ENCODE data around the gene DND1. TPM values are rescaled to one million over a fixed set of nuclear protein-coding genes. Genes with fewer than 3 reads are reported as not detected.
"Not testable (repeated sequence)": the region's sequence is repeated elsewhere in the genome, so short reads cannot be mapped to it uniquely, and the experiment has no call there.

DND1 gene
- polyA plus RNA-seq (ENCODE audit: low read depth in 6 of 6) = under 1 TPM in 1 of 6 donors, not detected in 5; 0.21 TPM

GRCh38 chr5:140673187-140673976 lies at the start of gene DND1:
Gene DND1, minus strand, starts transcription at chr5:140673576. Its CDS starts 34 bp downstream, at chr5:140673542.
- Mint-ChIP-seq H3K4me3 (no peak within 1 kb of the TSS), H3K27ac (peak within 1 kb of the TSS in 3 of 6 donors; percentile 38 to 76 (median 52)), H3K36me3 (peaks cover 14 to 23% of the 10 kb centered on the region in 2 donors), H3K4me1 (peaks cover 0 to 7% (median 1%) of the 10 kb centered on the region in 3 donors), H3K27me3 (no peaks in the 10 kb centered on the region), H3K9me3 (no peaks in the 10 kb centered on the region)
- no peak for DNase-seq
- no peak for ATAC-seq (ENCODE audit: low read depth in 2 of 2)

DNA sequence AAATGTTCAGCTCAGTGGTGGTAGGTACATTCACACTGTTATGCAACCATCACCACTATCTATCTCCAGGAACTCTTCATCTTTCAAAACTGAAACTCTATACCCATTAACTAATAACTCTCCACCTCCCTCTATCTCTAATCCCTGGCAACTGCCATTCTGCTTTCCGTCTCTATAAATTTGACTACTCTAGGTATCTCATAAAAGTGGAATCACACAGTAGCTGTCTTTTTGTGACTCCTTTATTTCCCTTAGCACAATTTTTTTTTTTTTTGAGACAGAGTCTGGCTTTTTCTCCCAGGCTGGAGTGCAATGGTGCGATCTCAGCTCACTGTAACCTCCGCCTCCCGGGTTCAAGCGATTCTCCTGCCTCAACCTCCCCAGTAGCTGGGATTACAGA lies 48.0 kb upstream of the DND1 start:
- not testable (repeated sequence) for H3K9me3 Mint-ChIP-seq; H3K4me3 Mint-ChIP-seq; ATAC-seq (ENCODE audit: low read depth in 2 of 2); H3K4me1 Mint-ChIP-seq; H3K36me3 Mint-ChIP-seq; DNase-seq; H3K27ac Mint-ChIP-seq
- H3K27me3 Mint-ChIP-seq = peaks cover 18 to 32% (median 29%) of the 10 kb centered on the region in 3 donors

GRCh38 chr5:140720738-140721137 lies 47.4 kb upstream of the DND1 start:
- ATAC-seq (ENCODE audit: low read depth in 2 of 2) = not testable (repeated sequence)

GRCh38 chr5:140718266-140718592 lies 44.9 kb upstream of the DND1 start:
- no peaks in the 10 kb centered on the region for H3K4me1 Mint-ChIP-seq
- no peaks in the 10 kb centered on the region for H3K36me3 Mint-ChIP-seq
- no peak overlapping the region for H3K27ac Mint-ChIP-seq
- peaks cover 6 to 13% (median 11%) of the 10 kb centered on the region in 3 donors for H3K27me3 Mint-ChIP-seq
- H3K9me3 Mint-ChIP-seq = no peaks in the 10 kb centered on the region
- ATAC-seq (ENCODE audit: low read depth in 2 of 2) (no peak), DNase-seq (no peak)
- H3K4me3 Mint-ChIP-seq = no peak overlapping the region

More at GRCh38 chr5:140720738-140721137, 47.4 kb upstream of the DND1 start:
- H3K4me1 Mint-ChIP-seq, H3K4me3 Mint-ChIP-seq, DNase-seq, H3K9me3 Mint-ChIP-seq, H3K36me3 Mint-ChIP-seq, H3K27ac Mint-ChIP-seq: not testable (repeated sequence)
- peaks cover 14 to 26% (median 23%) of the 10 kb centered on the region in 3 donors for H3K27me3 Mint-ChIP-seq

GRCh38 chr5:140716238-140716637 lies 42.9 kb upstream of the DND1 start:
- not testable (repeated sequence) for H3K9me3 Mint-ChIP-seq; H3K27me3 Mint-ChIP-seq; ATAC-seq (ENCODE audit: low read depth in 2 of 2)

DNA sequence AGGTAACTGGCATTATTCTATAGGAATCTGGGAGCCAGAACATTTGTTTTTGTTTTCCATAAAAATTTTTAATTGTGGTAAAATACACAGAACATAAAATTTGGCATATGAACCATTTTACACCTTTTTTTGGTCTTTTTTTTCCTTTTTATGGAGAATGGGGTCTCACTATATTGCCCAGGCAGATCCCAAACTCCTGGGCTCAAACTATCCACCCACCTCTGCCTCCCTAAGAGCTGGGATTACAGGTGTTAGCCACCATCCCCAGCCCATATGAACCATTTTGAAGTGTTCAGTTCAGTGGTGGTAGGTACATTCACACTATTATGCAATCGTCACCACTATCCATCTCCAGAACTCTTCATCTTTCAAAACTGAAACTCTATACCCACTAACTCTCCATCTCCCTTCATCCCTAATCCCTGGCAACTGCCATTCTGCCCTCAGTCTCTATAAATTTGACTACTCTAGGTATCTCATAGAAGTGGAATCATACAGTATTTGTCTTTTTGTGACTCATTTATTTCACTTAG lies 40.3 kb upstream of the DND1 start:
- Mint-ChIP-seq H3K27ac (no peak overlapping the region), H3K36me3 (peaks cover 0 to 7% of the 10 kb centered on the region in 2 donors), H3K9me3 (peaks cover 0 to 6% (median 0%) of the 10 kb centered on the region in 7 donors), H3K4me3 (peak overlapping the region in 2 of 8 donors; percentile 6 to 67), H3K4me1 (peaks cover 16 to 24% (median 23%) of the 10 kb centered on the region in 3 donors), H3K27me3 (peaks cover 0 to 6% (median 0%) of the 10 kb centered on the region in 3 donors)
- ATAC-seq (ENCODE audit: low read depth in 2 of 2) (no peak), DNase-seq (no peak)

More at GRCh38 chr5:140716238-140716637, 42.9 kb upstream of the DND1 start:
- not testable (repeated sequence) for H3K4me3 Mint-ChIP-seq, DNase-seq, H3K36me3 Mint-ChIP-seq, H3K4me1 Mint-ChIP-seq, H3K27ac Mint-ChIP-seq

- H3K27me3 Mint-ChIP-seq = peaks cover 0 to 6% (median 0%) of the 10 kb centered on the region in 3 donors
- H3K36me3 Mint-ChIP-seq = peaks cover 0 to 7% of the 10 kb centered on the region in 2 donors
- H3K4me3 Mint-ChIP-seq = peak overlapping the region; percentile 70 to 99 (median 98)
- no peak for ATAC-seq (ENCODE audit: low read depth in 2 of 2)
- no peak for DNase-seq
- peak overlapping the region; percentile 25 to 99 (median 98) for H3K27ac Mint-ChIP-seq
- H3K9me3 Mint-ChIP-seq = peaks cover 0 to 6% (median 0%) of the 10 kb centered on the region in 7 donors
- H3K4me1 Mint-ChIP-seq = peaks cover 16 to 24% (median 23%) of the 10 kb centered on the region in 3 donors
Measured at GRCh38 chr5:140711794-140712193, 38.4 kb upstream of the DND1 start.

- ATAC-seq (ENCODE audit: low read depth in 2 of 2) = peak; percentile 82 to 86
- peaks cover 3 to 14% of the 10 kb centered on the region in 2 donors for H3K36me3 Mint-ChIP-seq
Measured at GRCh38 chr5:140710899-140711552, 37.6 kb upstream of the DND1 start.

DNA sequence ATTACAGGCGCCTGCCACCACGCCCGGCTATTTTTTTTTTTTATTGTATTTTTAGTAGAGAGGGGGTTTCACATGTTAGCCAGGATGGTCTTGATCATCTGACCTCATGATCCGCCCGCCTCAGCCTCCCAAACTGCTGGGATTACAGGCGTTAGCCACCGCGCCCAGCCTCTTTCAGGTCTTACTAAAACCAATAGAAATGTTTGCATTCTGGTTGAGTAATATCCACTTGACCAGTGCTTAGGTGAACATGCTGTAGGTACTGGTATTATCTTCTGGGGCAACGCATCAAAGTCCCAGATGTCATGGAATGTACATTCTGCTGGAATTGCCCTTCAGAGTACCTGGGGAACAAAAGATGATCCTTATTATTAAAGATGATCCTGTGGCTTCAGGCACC lies 35.4 kb upstream of the DND1 start:
- Mint-ChIP-seq H3K4me1 (peaks cover 18 to 25% (median 24%) of the 10 kb centered on the region in 3 donors), H3K27ac (peak overlapping the region in 1 of 6 donors; percentile 98), H3K4me3 (peak overlapping the region in 1 of 8 donors; percentile 3), H3K36me3 (peaks cover 23 to 24% of the 10 kb centered on the region in 2 donors)
- H3K9me3 Mint-ChIP-seq; DNase-seq; H3K27me3 Mint-ChIP-seq; ATAC-seq (ENCODE audit: low read depth in 2 of 2): not testable (repeated sequence)

More at GRCh38 chr5:140710899-140711552, 37.6 kb upstream of the DND1 start:
- H3K27ac Mint-ChIP-seq = peak overlapping the region; percentile 95 to 99 (median 98)
- DNase-seq = peak; percentile 89
- H3K4me3 Mint-ChIP-seq = peak overlapping the region; percentile 95 to 99 (median 98)
- H3K27me3 Mint-ChIP-seq = peaks cover 0 to 6% (median 0%) of the 10 kb centered on the region in 3 donors
- peaks cover 16 to 24% (median 23%) of the 10 kb centered on the region in 3 donors for H3K4me1 Mint-ChIP-seq
- H3K9me3 Mint-ChIP-seq = peaks cover 0 to 6% (median 0%) of the 10 kb centered on the region in 7 donors

DNA sequence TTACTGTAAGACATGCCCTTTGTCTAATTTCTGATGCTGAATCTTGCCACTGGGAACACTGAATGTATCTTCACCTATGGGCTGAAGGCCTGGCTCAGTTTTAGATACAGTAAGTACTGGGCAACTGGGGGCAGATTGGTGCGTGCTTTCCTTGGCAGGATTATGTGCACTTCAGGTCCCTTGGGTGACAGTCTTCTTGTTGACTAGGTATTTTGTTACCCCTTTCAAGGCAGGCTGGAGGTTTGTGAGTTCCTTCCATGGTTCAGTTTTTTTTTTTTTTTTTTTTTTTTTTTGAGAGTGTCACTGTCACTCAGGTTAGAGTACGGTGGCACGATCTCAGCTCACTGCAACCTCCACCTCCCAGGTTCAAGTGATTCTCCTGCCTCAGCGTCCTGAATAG lies 34.4 kb upstream of the DND1 start:
- peak overlapping the region in 3 of 6 donors; percentile 5 to 33 (median 12) for H3K27ac Mint-ChIP-seq
- no peak for ATAC-seq (ENCODE audit: low read depth in 2 of 2)
- DNase-seq = no peak
- peaks cover 0 to 6% (median 0%) of the 10 kb centered on the region in 7 donors for H3K9me3 Mint-ChIP-seq
- peaks cover 18 to 25% (median 24%) of the 10 kb centered on the region in 3 donors for H3K4me1 Mint-ChIP-seq
- peak overlapping the region in 1 of 8 donors; percentile 5 for H3K4me3 Mint-ChIP-seq
- H3K27me3 Mint-ChIP-seq = no peaks in the 10 kb centered on the region
- peaks cover 27% of the 10 kb centered on the region in 2 donors for H3K36me3 Mint-ChIP-seq

GRCh38 chr5:140700177-140701144 lies 27.1 kb upstream of the DND1 start, which contains the start of gene ZMAT2:
Gene ZMAT2, plus strand, starts transcription at chr5:140700447. Its CDS starts 14 bp downstream, at chr5:140700461.
- H3K27me3 Mint-ChIP-seq = no peaks in the 10 kb centered on the region
- H3K27ac Mint-ChIP-seq = peak within 1 kb of the TSS; percentile 90 to 99 (median 96)
- H3K4me1 Mint-ChIP-seq = peaks cover 23 to 38% (median 24%) of the 10 kb centered on the region in 3 donors
- peaks cover 43 to 64% of the 10 kb centered on the region in 2 donors for H3K36me3 Mint-ChIP-seq
- DNase-seq (peak; percentile 90), ATAC-seq (ENCODE audit: low read depth in 2 of 2) (peak; percentile 97)
- H3K4me3 Mint-ChIP-seq = peak within 1 kb of the TSS; percentile 93 to 100 (median 99)
- no peaks in the 10 kb centered on the region for H3K9me3 Mint-ChIP-seq

- H3K36me3 Mint-ChIP-seq = peaks cover 35 to 48% of the 10 kb centered on the region in 2 donors
- ATAC-seq (ENCODE audit: low read depth in 2 of 2) = no peak
- H3K4me3 Mint-ChIP-seq = peak overlapping the region in 1 of 8 donors; percentile 4
- H3K27me3 Mint-ChIP-seq = no peaks in the 10 kb centered on the region
- no peaks in the 10 kb centered on the region for H3K9me3 Mint-ChIP-seq
- DNase-seq = no peak
- H3K27ac Mint-ChIP-seq = peak overlapping the region in 4 of 6 donors; percentile 21 to 70 (median 46)
- H3K4me1 Mint-ChIP-seq = peaks cover 23 to 50% (median 27%) of the 10 kb centered on the region in 3 donors
Measured at GRCh38 chr5:140696891-140697492, 23.6 kb upstream of the DND1 start.

All from naive B cell (primary cell).